Esophagus muscularis mucosa (tissue), 4 donors: ENCODE data around the gene AMN1.

Source experiments
- CTCF ChIP-seq, 3 experiments: fragments of 200-600 bp in 2 of 3; fragments of 450-650 bp in 1 of 3; sonication (generic) in 2 of 3; IDR thresholded peaks; one replicate each; pipeline ENCODE4 v1.5.1; 2017 to 2019; ENCODE audit warnings: antibody characterized with exemption in 3 of 3, mild to moderate bottlenecking in 2 of 3, moderate library complexity in 1 of 3
- EP300 ChIP-seq: sonication (generic); formaldehyde crosslinking; IDR thresholded peaks from one replicate; pipeline ENCODE4 v1.6.1; 2017; ENCODE audit warnings: antibody characterized with exemption
- POLR2A ChIP-seq: fragments of 450-650 bp; IDR thresholded peaks from one replicate; pipeline ENCODE4 v1.6.1; 2017; ENCODE audit warnings: antibody characterized with exemption, moderate library complexity, mild to moderate bottlenecking, low read depth
- POLR2AphosphoS5 ChIP-seq, 2 donors: sonication (generic); formaldehyde crosslinking; IDR thresholded peaks; one replicate each; pipeline ENCODE4 v1.6.1; 2017; ENCODE audit warnings: antibody characterized with exemption in 2 of 2

GRCh38 chr12:31752450-31752849, 23.6 kb upstream of the AMN1 start:
- TF ChIP-seq CTCF (IDR thresholded peaks at IDR 0.05) (no peak), POLR2AphosphoS5 (IDR thresholded peaks at IDR 0.05) (no peak), EP300 (no peak), POLR2A (no peak)
